Calu3 (cell line): ENCODE results near the gene SLC16A13. TPM values are rescaled to one million over a fixed set of nuclear protein-coding genes. Genes with fewer than 3 reads are reported as not detected.

Source experiments
- BruUV-seq: library from RNA; stranded (reverse); fragments of 400-500 nt; replicated peaks from 2 replicates; lab custom pipeline; 2021; lab: Mats Ljungman, UMichigan
- CTCF ChIA-PET: fragments of 300-600 bp; sonication (Branson Sonifier 250); formaldehyde crosslinking; loops from one replicate; lab custom pipeline; 2022; ENCODE audit warnings: antibody characterized with exemption; lab: Charles Lee
- DNase-seq: peaks from one replicate; pipeline ENCODE4 v3.0.0; 2022
- H3K27ac Mint-ChIP-seq: one replicate; pipeline ENCODE4 v1.8.0; 2022; ENCODE audit warnings: mixed read lengths; ENCODE audit not compliant: unreplicated experiment
- H3K27me3 Mint-ChIP-seq: one replicate; pipeline ENCODE4 v1.8.0; 2022; ENCODE audit warnings: mixed read lengths; ENCODE audit not compliant: unreplicated experiment
- H3K36me3 Mint-ChIP-seq: one replicate; pipeline ENCODE4 v1.8.0; 2022; ENCODE audit warnings: mild to moderate bottlenecking, moderate library complexity, mixed read lengths; ENCODE audit not compliant: insufficient read depth, unreplicated experiment
- H3K4me1 Mint-ChIP-seq: one replicate; pipeline ENCODE4 v1.8.0; 2022; ENCODE audit warnings: mild to moderate bottlenecking, low read depth, mixed read lengths; ENCODE audit not compliant: unreplicated experiment
- H3K4me3 Mint-ChIP-seq: one replicate; pipeline ENCODE4 v1.8.0; 2022; ENCODE audit warnings: mild to moderate bottlenecking, low read depth, moderate library complexity, mixed read lengths; ENCODE audit not compliant: unreplicated experiment
- H3K9me3 Mint-ChIP-seq: one replicate; pipeline ENCODE4 v1.8.0; 2022; ENCODE audit warnings: low read depth, mixed read lengths; ENCODE audit not compliant: unreplicated experiment
- intact Hi-C: fragments of 100-400 bp; cut with micrococcal nuclease; formaldehyde crosslinking; loops from one replicate; pipeline ENCODE4 v1.10.0; 2022; ENCODE audit not compliant: unreplicated experiment
- total RNA-seq: library from RNA; stranded (reverse); gene quantifications from 2 replicates; pipeline ENCODE4 v1.2.3, GENCODE V29; 2022
- TF ChIP-seq, protein P1 (sequence below): fragments of 200-600 bp; IDR thresholded peaks from one replicate; pipeline ENCODE4 v1.8.0; 2022; ENCODE audit warnings: antibody characterized with exemption; ENCODE audit not compliant: unreplicated experiment

SLC16A13 gene
- total RNA-seq, 1 experiment from 2014 or later: 11.6 TPM

DNA sequence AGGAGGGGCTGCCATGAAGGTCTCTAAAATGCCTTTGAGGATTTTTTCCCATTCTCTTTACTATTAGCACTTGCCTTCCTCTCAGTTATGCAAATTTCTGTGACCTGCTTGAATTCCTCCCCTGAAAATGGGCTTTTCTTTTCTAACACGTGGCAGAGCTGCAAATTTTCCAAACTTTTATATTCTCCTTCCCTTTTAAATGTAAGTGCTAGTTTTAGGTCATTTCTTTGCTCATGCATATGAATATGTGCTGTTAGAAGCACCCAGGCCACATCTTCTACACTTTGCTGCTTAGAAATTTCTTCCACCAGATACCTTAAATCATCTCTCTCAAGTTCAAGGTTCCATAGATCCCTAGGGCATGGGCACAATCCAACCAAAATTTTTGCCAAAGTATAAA is 32.5 kb downstream of the SLC16A13 start:
- peaks cover 7% of the 10 kb centered on the region for H3K4me1 Mint-ChIP-seq
- CTCF ChIA-PET: no interaction called here
- no TSS peak for BruUV-seq
- H3K4me3 Mint-ChIP-seq: no peak overlapping the region
- H3K27ac Mint-ChIP-seq: no peak overlapping the region
- H3K27me3 Mint-ChIP-seq: peaks cover 39% of the 10 kb centered on the region
- no peak for DNase-seq
- intact Hi-C loops: no loop called here
- peaks cover 7% of the 10 kb centered on the region for H3K9me3 Mint-ChIP-seq
- TF ChIP-seq, protein P1, sequence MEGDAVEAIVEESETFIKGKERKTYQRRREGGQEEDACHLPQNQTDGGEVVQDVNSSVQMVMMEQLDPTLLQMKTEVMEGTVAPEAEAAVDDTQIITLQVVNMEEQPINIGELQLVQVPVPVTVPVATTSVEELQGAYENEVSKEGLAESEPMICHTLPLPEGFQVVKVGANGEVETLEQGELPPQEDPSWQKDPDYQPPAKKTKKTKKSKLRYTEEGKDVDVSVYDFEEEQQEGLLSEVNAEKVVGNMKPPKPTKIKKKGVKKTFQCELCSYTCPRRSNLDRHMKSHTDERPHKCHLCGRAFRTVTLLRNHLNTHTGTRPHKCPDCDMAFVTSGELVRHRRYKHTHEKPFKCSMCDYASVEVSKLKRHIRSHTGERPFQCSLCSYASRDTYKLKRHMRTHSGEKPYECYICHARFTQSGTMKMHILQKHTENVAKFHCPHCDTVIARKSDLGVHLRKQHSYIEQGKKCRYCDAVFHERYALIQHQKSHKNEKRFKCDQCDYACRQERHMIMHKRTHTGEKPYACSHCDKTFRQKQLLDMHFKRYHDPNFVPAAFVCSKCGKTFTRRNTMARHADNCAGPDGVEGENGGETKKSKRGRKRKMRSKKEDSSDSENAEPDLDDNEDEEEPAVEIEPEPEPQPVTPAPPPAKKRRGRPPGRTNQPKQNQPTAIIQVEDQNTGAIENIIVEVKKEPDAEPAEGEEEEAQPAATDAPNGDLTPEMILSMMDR: no peak
- H3K36me3 Mint-ChIP-seq: peaks cover 9% of the 10 kb centered on the region

DNA sequence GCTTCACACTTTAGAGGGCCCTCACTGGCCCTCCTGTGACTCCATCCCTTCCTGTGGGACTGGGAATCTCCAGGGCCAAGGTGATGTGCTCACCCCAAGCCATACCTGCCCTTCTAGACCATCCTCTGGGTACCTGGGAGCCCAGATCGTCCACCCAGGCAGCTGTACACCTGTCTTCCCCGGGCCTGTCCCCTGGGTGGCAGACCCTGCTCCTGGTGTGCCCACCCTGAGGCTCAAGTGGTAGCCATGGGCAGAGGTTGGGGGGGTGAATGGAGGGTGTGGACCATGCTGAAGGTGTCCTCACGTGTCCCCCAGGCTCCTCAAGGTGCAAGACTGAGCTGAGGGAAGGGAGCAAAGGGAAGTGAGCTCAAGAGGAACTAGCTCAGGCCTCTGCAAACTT is 34.9 kb downstream of the SLC16A13 start:
- CTCF ChIA-PET: no interaction called here
- Mint-ChIP-seq H3K27me3 (peaks cover 35% of the 10 kb centered on the region), H3K36me3 (peaks cover 12% of the 10 kb centered on the region), H3K9me3 (peaks cover 7% of the 10 kb centered on the region), H3K4me1 (no peaks in the 10 kb centered on the region), H3K4me3 (no peak overlapping the region), H3K27ac (no peak overlapping the region)
- no peak for DNase-seq
- TF ChIP-seq, protein P1: no peak
- no TSS peak for BruUV-seq
- intact Hi-C loops: no loop called here

DNA sequence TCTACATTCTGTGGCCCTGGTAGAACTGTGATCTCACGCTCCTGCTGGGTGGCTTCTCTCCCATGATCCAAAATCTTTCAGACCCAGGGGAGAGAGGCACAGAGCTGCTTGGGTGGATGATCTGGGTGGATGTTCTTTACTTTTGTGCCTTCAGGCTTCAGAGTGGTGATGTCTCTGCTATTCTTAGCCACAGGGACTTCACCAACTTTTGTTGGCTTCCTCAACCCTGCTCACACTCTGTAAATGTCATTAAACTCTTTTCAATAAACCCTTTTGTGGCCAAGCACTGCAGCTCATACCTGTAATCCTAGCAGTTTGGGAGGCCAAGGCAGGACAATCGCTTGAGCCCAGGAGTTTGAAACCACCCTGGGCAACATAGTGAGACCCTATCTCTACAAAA is 36.6 kb downstream of the SLC16A13 start:
- no peak overlapping the region for H3K4me3 Mint-ChIP-seq
- no peaks in the 10 kb centered on the region for H3K4me1 Mint-ChIP-seq
- BruUV-seq: no TSS peak
- CTCF ChIA-PET: no interaction called here
- no peak overlapping the region for H3K27ac Mint-ChIP-seq
- H3K36me3 Mint-ChIP-seq: peaks cover 12% of the 10 kb centered on the region
- DNase-seq: no peak
- intact Hi-C loops: no loop called here
- peaks cover 7% of the 10 kb centered on the region for H3K9me3 Mint-ChIP-seq
- H3K27me3 Mint-ChIP-seq: peaks cover 44% of the 10 kb centered on the region
- TF ChIP-seq, protein P1: no peak

- Mint-ChIP-seq H3K27me3 (peaks cover 49% of the 10 kb centered on the region), H3K4me1 (no peaks in the 10 kb centered on the region), H3K4me3 (no peak overlapping the region), H3K9me3 (no peaks in the 10 kb centered on the region), H3K36me3 (peaks cover 9% of the 10 kb centered on the region), H3K27ac (no peak overlapping the region)
- BruUV-seq: no TSS peak
- TF ChIP-seq, protein P1: no peak
- no peak for DNase-seq
- intact Hi-C loops: no loop called here
- CTCF ChIA-PET: interaction anchor here (0.6 kb wide), 1 partner anchor 87 kb away, joined by 3 read pairs; no protein-coding TSS in a partner anchor
Observed at GRCh38 chr17:7074931-7075330, 39.1 kb downstream of the SLC16A13 start.
